H1 (cell line): ENCODE measurements around the gene PLXND1. TPM values are rescaled to one million over a fixed set of nuclear protein-coding genes. Genes with fewer than 3 reads are reported as not detected.

Experiments used
- CTCF ChIA-PET: fragments of 300-600 bp; sonication (Branson Sonifier 250); formaldehyde crosslinking; loops from one replicate; lab custom pipeline; 2021; ENCODE audit not compliant: partially characterized antibody; lab: Charles Lee
- POLR2A ChIA-PET: fragments of 300-600 bp; sonication (Branson Sonifier 250); formaldehyde crosslinking; loops from one replicate; lab custom pipeline; 2021; ENCODE audit warnings: inconsistent platforms; ENCODE audit not compliant: partially characterized antibody; lab: Charles Lee
- DNase-seq, 2 experiments: peaks; one replicate each; pipeline versions ENCODE4 v3.0.0 to v3.0.0-alpha.2; 2010 to 2022; ENCODE audit warnings: low spot score in 2 of 2, low read depth in 1 of 2, mixed read lengths in 1 of 2
- FAIRE-seq: peaks from 2 replicates; lab custom pipeline; 2011; peaks lifted over from hg19 to GRCh38; lab: Jason Lieb, UNC
- H2AFZ ChIP-seq: 2 replicates; pipeline ENCODE4 v1.8.1; 2012; ENCODE audit warnings: low read length, inconsistent platforms
- H2AK5ac ChIP-seq: 2 replicates; pipeline ENCODE4 v1.6.1; 2013; ENCODE audit warnings: low read depth, low read length
- H2BK120ac ChIP-seq: replicated peaks from 2 replicates; pipeline ENCODE3; 2013; ENCODE audit warnings: low read depth, low read length, inconsistent platforms
- H2BK12ac ChIP-seq: 2 replicates; pipeline ENCODE4 v1.6.1; 2013; ENCODE audit warnings: low read depth, low read length
- H2BK15ac ChIP-seq: 2 replicates; pipeline ENCODE4 v1.6.1; 2013; ENCODE audit warnings: low read length
- H2BK20ac ChIP-seq: 2 replicates; pipeline ENCODE4 v1.6.1; 2013; ENCODE audit warnings: low read length
- H2BK5ac ChIP-seq: 2 replicates; pipeline ENCODE4 v1.6.1; 2013; ENCODE audit warnings: low read depth, low read length
- H3K14ac ChIP-seq: 2 replicates; pipeline ENCODE4 v1.6.1; 2013; ENCODE audit warnings: inconsistent platforms; ENCODE audit not compliant: insufficient read length
- H3K18ac ChIP-seq: 2 replicates; pipeline ENCODE4 v1.6.1; 2013; ENCODE audit warnings: low read length; ENCODE audit errors: extremely low read depth
- H3K23ac ChIP-seq: 2 replicates; pipeline ENCODE4 v1.6.1; 2013; ENCODE audit warnings: inconsistent platforms; ENCODE audit not compliant: insufficient read length
- H3K23me2 ChIP-seq: 2 replicates; pipeline ENCODE4 v1.6.1; 2013; ENCODE audit warnings: low read depth, low read length
- H3K27ac ChIP-seq: 2 replicates; pipeline ENCODE4 v1.6.1; 2011; ENCODE audit warnings: low read depth, low read length, inconsistent platforms
- H3K27me3 ChIP-seq, 4 experiments: replicated peaks in 1 of 4; 1 replicate in 1 of 4; 2 replicates in 3 of 4; pipeline versions ENCODE4 v1.6.1 to v1.8.1; 2011 to 2013; ENCODE audit warnings: low read length in 3 of 4, mild to moderate bottlenecking in 3 of 4, inconsistent platforms in 2 of 4, mixed read lengths in 2 of 4, moderate library complexity in 1 of 4; ENCODE audit not compliant: control insufficient read depth in 3 of 4, insufficient read depth in 3 of 4; ENCODE audit errors: extremely low read depth in 1 of 4
- H3K36me3 ChIP-seq, 4 experiments: 2 replicates each; pipeline versions ENCODE4 v1.6.1 to v1.8.1; 2011 to 2013; ENCODE audit warnings: mild to moderate bottlenecking in 4 of 4, low read length in 3 of 4, moderate library complexity in 2 of 4, control low read depth in 1 of 4, inconsistent platforms in 1 of 4; ENCODE audit not compliant: insufficient read depth in 4 of 4, control insufficient read depth in 2 of 4
- H3K4ac ChIP-seq: replicated peaks from 2 replicates; pipeline ENCODE3; 2013; ENCODE audit warnings: low read length, low read depth, mixed read lengths, inconsistent platforms; ENCODE audit not compliant: insufficient read length
- H3K4me1 ChIP-seq, 4 experiments: replicated peaks in 1 of 4; 1 replicate in 1 of 4; 2 replicates in 3 of 4; pipeline versions ENCODE4 v1.6.1 to v1.8.1; 2011 to 2013; ENCODE audit warnings: low read length in 3 of 4, inconsistent platforms in 2 of 4, mixed read lengths in 1 of 4; ENCODE audit not compliant: insufficient read depth in 4 of 4, control insufficient read depth in 3 of 4
- H3K4me2 ChIP-seq, 2 experiments: 2 replicates each; pipeline versions ENCODE4 v1.6.1 to v1.8.1; 2011 to 2013; ENCODE audit warnings: low read depth in 2 of 2, low read length in 2 of 2, control low read depth in 1 of 2, inconsistent platforms in 1 of 2, mild to moderate bottlenecking in 1 of 2; ENCODE audit not compliant: insufficient read depth in 1 of 2
- H3K4me3 ChIP-seq, 4 experiments: fragments of 200-600, 300-600 bp in 1 of 4; sonication (generic), shearing (Covaris generic), sonication (Bioruptor Twin) in 1 of 4; 2 replicates each; pipeline versions ENCODE4 v1.5.1 to v1.8.1; 2011 to 2016; ENCODE audit warnings: low read length in 4 of 4, low read depth in 3 of 4, control low read depth in 2 of 4, inconsistent platforms in 2 of 4, mild to moderate bottlenecking in 2 of 4, mixed read lengths in 1 of 4, moderate library complexity in 1 of 4; ENCODE audit not compliant: insufficient read depth in 2 of 4; ENCODE audit errors: extremely low read depth in 1 of 4
- H3K56ac ChIP-seq: replicated peaks from 2 replicates; pipeline ENCODE3; 2013; ENCODE audit warnings: low read depth, mild to moderate bottlenecking, mixed read lengths, low read length, inconsistent platforms; ENCODE audit not compliant: insufficient read length
- H3K79me1 ChIP-seq: 2 replicates; pipeline ENCODE4 v1.6.1; 2013; ENCODE audit warnings: low read depth, low read length, control low read depth
- H3K79me2 ChIP-seq, 2 experiments: 2 replicates each; pipeline versions ENCODE4 v1.6.1 to v1.8.1; 2012 to 2013; ENCODE audit warnings: low read length in 2 of 2, mild to moderate bottlenecking in 2 of 2, inconsistent platforms in 1 of 2; ENCODE audit not compliant: insufficient read depth in 2 of 2, control insufficient read depth in 1 of 2
- H3K9ac ChIP-seq, 4 experiments: replicated peaks in 1 of 4; 1 replicate in 1 of 4; 2 replicates in 3 of 4; pipeline versions ENCODE4 v1.6.1 to v1.8.1; 2011 to 2013; ENCODE audit warnings: low read depth in 3 of 4, low read length in 3 of 4, control low read depth in 2 of 4, mild to moderate bottlenecking in 2 of 4, moderate library complexity in 2 of 4, inconsistent platforms in 1 of 4; ENCODE audit errors: extremely low read depth in 1 of 4
- H3K9me3 ChIP-seq, 2 experiments: 2 replicates each; pipeline versions ENCODE4 v1.6.1 to v1.8.1; 2012 to 2013; ENCODE audit warnings: mild to moderate bottlenecking in 2 of 2, moderate library complexity in 2 of 2, control low read depth in 1 of 2, inconsistent platforms in 1 of 2, low read depth in 1 of 2, low read length in 1 of 2, mixed read lengths in 1 of 2; ENCODE audit not compliant: insufficient read depth in 2 of 2
- H4K20me1 ChIP-seq, 2 experiments: replicated peaks in 1 of 2; 2 replicates each; pipeline versions ENCODE3 to v1.8.1; 2011 to 2013; ENCODE audit warnings: inconsistent platforms in 2 of 2, low read length in 2 of 2, mild to moderate bottlenecking in 1 of 2; ENCODE audit not compliant: insufficient read depth in 2 of 2, control insufficient read depth in 1 of 2
- H4K5ac ChIP-seq: 2 replicates; pipeline ENCODE4 v1.6.1; 2013; ENCODE audit warnings: low read length, low read depth, mixed read lengths, inconsistent platforms; ENCODE audit not compliant: insufficient read length
- H4K8ac ChIP-seq: 2 replicates; pipeline ENCODE4 v1.8.0; 2013; ENCODE audit warnings: mild to moderate bottlenecking, moderate library complexity, low read length, inconsistent platforms; ENCODE audit not compliant: insufficient read depth; ENCODE audit errors: extremely low read depth
- H4K91ac ChIP-seq: replicated peaks from 2 replicates; pipeline ENCODE3; 2013; ENCODE audit warnings: low read length, mixed read lengths, inconsistent platforms; ENCODE audit not compliant: insufficient read length
- ASH2L ChIP-seq: fragments of 200-600, 300-600 bp; sonication (generic); IDR thresholded peaks from one replicate; pipeline ENCODE4 v1.7.1; 2017; ENCODE audit warnings: low read length
- BRCA1 ChIP-seq: IDR thresholded peaks from 2 replicates; pipeline ENCODE4 v1.6.1; 2012; ENCODE audit warnings: low read depth, low read length, improper control_type of control experiment
- CBX5 ChIP-seq: fragments of 300-800, 300-1000 bp; sonication (generic); IDR thresholded peaks from 2 replicates; pipeline ENCODE4 v1.7.1; 2016; ENCODE audit warnings: antibody characterized with exemption, low read length, low read depth
- CHD2 ChIP-seq: IDR thresholded peaks from 2 replicates; pipeline ENCODE4 v1.6.1; 2012; ENCODE audit warnings: low read length, improper control_type of control experiment
- E2F6 ChIP-seq: IDR thresholded peaks from 2 replicates; pipeline ENCODE4 v1.6.1; 2012; ENCODE audit warnings: inconsistent platforms
- EP300 ChIP-seq, 2 experiments: IDR thresholded peaks; 1 replicate in 1 of 2; 2 replicates in 1 of 2; pipeline ENCODE4 v1.6.1; 2011 to 2012; ENCODE audit warnings: low read depth in 2 of 2, low read length in 2 of 2, mild to moderate bottlenecking in 2 of 2, borderline replicate concordance in 1 of 2, inconsistent platforms in 1 of 2, moderate library complexity in 1 of 2
- HDAC6 ChIP-seq: IDR thresholded peaks from one replicate; pipeline ENCODE4 v1.7.1; 2012; ENCODE audit warnings: low read depth, mild to moderate bottlenecking, inconsistent platforms, low read length, moderate library complexity
- JUND ChIP-seq: IDR thresholded peaks from 2 replicates; pipeline ENCODE4 v1.6.1; 2011; ENCODE audit warnings: mild to moderate bottlenecking, improper control_type of control experiment, low read length
- KDM4A ChIP-seq: IDR thresholded peaks from one replicate; pipeline ENCODE4 v1.7.1; 2012; ENCODE audit warnings: low read depth, mild to moderate bottlenecking, moderate library complexity, low read length, inconsistent platforms; ENCODE audit not compliant: severe bottlenecking
- RAD21 ChIP-seq, 2 experiments: IDR thresholded peaks in 1 of 2; conservative IDR thresholded peaks in 1 of 2; 2 replicates each; pipeline ENCODE4 v1.6.1; 2011; ENCODE audit warnings: low read depth in 2 of 2, low read length in 2 of 2, improper control_type of control experiment in 1 of 2, inconsistent platforms in 1 of 2, mild to moderate bottlenecking in 1 of 2, moderate library complexity in 1 of 2
- RBBP5 ChIP-seq: IDR thresholded peaks from 2 replicates; pipeline ENCODE4 v1.7.1; 2012; ENCODE audit warnings: low read depth, mild to moderate bottlenecking, inconsistent platforms, low read length, moderate library complexity, borderline replicate concordance
- RNF2 ChIP-seq: fragments of 200-900, 300-1000 bp; sonication (generic); IDR thresholded peaks from 2 replicates; pipeline ENCODE4 v1.7.1; 2016; ENCODE audit warnings: borderline replicate concordance, low read depth, mild to moderate bottlenecking, antibody characterized with exemption, low read length; ENCODE audit not compliant: poor library complexity, severe bottlenecking; ENCODE audit errors: missing control alignments
- SRF ChIP-seq: IDR thresholded peaks from 2 replicates; pipeline ENCODE4 v1.6.1; 2011; ENCODE audit warnings: mild to moderate bottlenecking, low read depth, low read length, moderate library complexity
- WGBS, 2 experiments: shearing (Covaris generic) in 1 of 2; methylation state at CpG; one replicate each; pipeline versions ENCODE4 v1.1.6 to v1.1.7; 2013 to 2015; ENCODE audit warnings: low lambda C conversion rate in 2 of 2, mixed read lengths in 2 of 2, inconsistent platforms in 1 of 2, low coverage in 1 of 2, missing lambda C conversion rate in 1 of 2; ENCODE audit not compliant: insufficient replicate concordance in 2 of 2, insufficient coverage in 1 of 2, insufficient read length in 1 of 2; ENCODE audit errors: extremely low coverage in 1 of 2, missing lambda C conversion rate in 1 of 2; 5-methylcytosine and 5-hydroxymethylcytosine counted together
- polyA plus RNA-seq, 7 experiments: library from polyadenylated mRNA; depleted of rRNA in 3 of 7; stranded (reverse) in 5 of 7; unstranded in 2 of 7; fragments of >200 nt in 5 of 7; fragments of 200-250 nt in 2 of 7; gene quantifications; 1 replicate in 5 of 7; 2 replicates in 1 of 7; 4 replicates in 1 of 7; pipeline versions ENCODE4 v1.2.1 to v1.2.3, GENCODE V29; 2011 to 2013; ENCODE audit warnings: missing spikeins in 2 of 7, mixed read lengths in 2 of 7
- total RNA-seq: library from RNA; stranded (reverse); fragmentation: NEBNext Ultra II Directional; extraction: Animal tissue kit (Norgen Biotek cat#: 25700); gene quantifications from 2 replicates; pipeline ENCODE4 v1.2.1, GENCODE V29; 2021

The PLXND1 gene
- total and polyA plus RNA-seq, 2 of the 8 experiments (the other 6 are each of a cell fraction or from before 2014, with no cell fraction given) = 17.7 to 66.4 TPM

DNA sequence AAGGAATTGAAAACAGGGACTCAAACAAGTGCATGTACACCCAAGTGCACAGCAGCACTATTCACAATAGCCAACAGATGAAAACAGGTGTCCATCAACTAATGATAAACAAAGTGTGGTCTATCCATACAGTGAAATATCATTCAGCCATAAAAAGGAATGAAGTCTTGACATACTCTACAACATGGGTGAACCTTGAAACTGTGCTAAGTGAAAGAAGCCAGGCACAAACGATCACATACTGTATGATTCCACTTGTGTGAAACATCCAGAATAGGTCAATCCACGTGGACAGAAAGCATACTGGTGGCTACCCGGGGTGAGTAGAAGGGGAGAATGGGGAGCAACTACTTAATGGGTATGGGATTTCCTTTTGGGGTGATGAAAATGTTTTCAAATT lies 29.6 kb upstream of the PLXND1 start:
- Histone ChIP-seq H4K8ac (no peak overlapping the region), H3K79me1 (no peaks in the 10 kb centered on the region), H3K23ac (no peak overlapping the region), H3K9me3 (no peaks in the 10 kb centered on the region; a peak in 1 of 4 replicates), H4K5ac (no peak overlapping the region), H3K79me2 (no peaks in the 10 kb centered on the region), H3K23me2 (no peaks in the 10 kb centered on the region), H4K20me1 (no peaks in the 10 kb centered on the region), H3K4me2 (no peak overlapping the region), H3K4me1 (no peaks in the 10 kb centered on the region), H2BK15ac (no peak overlapping the region), H4K91ac (no peak overlapping the region), H3K36me3 (no peaks in the 10 kb centered on the region), H3K27ac (no peak overlapping the region), H3K18ac (no peak overlapping the region), H2AFZ (no peak overlapping the region), H2BK20ac (no peak overlapping the region), H2BK120ac (no peak overlapping the region), H3K4me3 (no peak overlapping the region), H2AK5ac (no peak overlapping the region), H3K27me3 (no peaks in the 10 kb centered on the region), H3K4ac (no peak overlapping the region), H3K14ac (no peak overlapping the region), H2BK5ac (no peak overlapping the region), H2BK12ac (no peak overlapping the region), H3K56ac (no peak overlapping the region), H3K9ac (no peak overlapping the region)
- FAIRE-seq (no peak), DNase-seq (no peak)
- ChIA-PET POLR2A (no interaction called here), CTCF (interaction anchor here (1.4 to 10.7 kb wide), 4 partner anchors 13 to 192 kb away, joined by 3 to 149 read pairs (median 4); no protein-coding TSS in a partner anchor)
- WGBS, 2 experiments = 96% methylated on average over 3 of the region's 3 CpGs; no CpG with 5 or more reads in 1 of the 2 experiments
- TF ChIP-seq BRCA1 = no peak
- no peak for TF ChIP-seq RBBP5
- TF ChIP-seq KDM4A = no peak
- TF ChIP-seq CBX5 = no peak
- TF ChIP-seq RNF2 = no peak
- TF ChIP-seq HDAC6 = no peak
- no peak for TF ChIP-seq JUND
- no peak for TF ChIP-seq CHD2
- TF ChIP-seq E2F6 = no peak
- no peak for TF ChIP-seq ASH2L
- no peak for TF ChIP-seq RAD21 (IDR thresholded peaks at IDR 0.05 in 1 of 2, conservative IDR thresholded peaks at IDR 0.05 in 1 of 2; ENCODE audit: low read depth in 2 of 2, low read length in 2 of 2)
- TF ChIP-seq EP300 (IDR thresholded peaks at IDR 0.05; ENCODE audit: borderline replicate concordance in 1 of 2, low read depth in 2 of 2, low read length in 2 of 2) = no peak
- TF ChIP-seq SRF = no peak
